H9 (cell line): ENCODE measurements around the gene CYREN. TPM values are rescaled to one million over a fixed set of nuclear protein-coding genes. Genes with fewer than 3 reads are reported as not detected.

Source experiments
- DNase-seq: peaks from one replicate; pipeline ENCODE4 v3.0.0-alpha.2; 2017
- H2AFZ ChIP-seq: one replicate; pipeline ENCODE4 v1.6.1; 2013; ENCODE audit warnings: mild to moderate bottlenecking, low read length, control low read depth, moderate library complexity
- H2AK5ac ChIP-seq: 2 replicates; pipeline ENCODE4 v1.6.1; 2013; ENCODE audit warnings: low read length, control low read depth, mixed read lengths; ENCODE audit not compliant: insufficient read length
- H2BK120ac ChIP-seq: one replicate; pipeline ENCODE4 v1.6.1; 2013; ENCODE audit warnings: low read depth, mild to moderate bottlenecking, low read length, control low read depth, inconsistent platforms; ENCODE audit not compliant: poor library complexity, severe bottlenecking
- H2BK12ac ChIP-seq: 2 replicates; pipeline ENCODE4 v1.6.1; 2013; ENCODE audit warnings: low read length, control low read depth, mixed read lengths, low read depth; ENCODE audit not compliant: insufficient read length
- H2BK15ac ChIP-seq: 2 replicates; pipeline ENCODE4 v1.6.1; 2013; ENCODE audit warnings: low read depth, low read length, control low read depth
- H2BK20ac ChIP-seq: one replicate; pipeline ENCODE4 v1.6.1; 2013; ENCODE audit warnings: low read depth, mild to moderate bottlenecking, low read length, control low read depth, inconsistent platforms; ENCODE audit not compliant: poor library complexity, severe bottlenecking
- H2BK5ac ChIP-seq: 2 replicates; pipeline ENCODE4 v1.6.1; 2013; ENCODE audit warnings: low read length, control low read depth, mixed read lengths; ENCODE audit not compliant: insufficient read length
- H3K14ac ChIP-seq: 2 replicates; pipeline ENCODE4 v1.6.1; 2013; ENCODE audit warnings: low read length, control low read depth; ENCODE audit not compliant: insufficient read depth
- H3K18ac ChIP-seq: 2 replicates; pipeline ENCODE4 v1.6.1; 2013; ENCODE audit warnings: low read depth, mild to moderate bottlenecking, mixed read lengths, low read length, control low read depth; ENCODE audit not compliant: insufficient read length
- H3K23ac ChIP-seq: 2 replicates; pipeline ENCODE4 v1.6.1; 2013; ENCODE audit warnings: low read length, control low read depth, mixed read lengths, low read depth; ENCODE audit not compliant: insufficient read length
- H3K23me2 ChIP-seq: 2 replicates; pipeline ENCODE4 v1.6.1; 2013; ENCODE audit warnings: low read depth, mild to moderate bottlenecking, mixed read lengths, low read length, control low read depth; ENCODE audit not compliant: insufficient read length, poor library complexity, severe bottlenecking
- H3K27ac ChIP-seq: 2 replicates; pipeline ENCODE4 v1.5.1; 2013; ENCODE audit warnings: low read length, control low read depth, mixed read lengths, low read depth; ENCODE audit not compliant: insufficient read length
- H3K27me3 ChIP-seq: 2 replicates; pipeline ENCODE4 v1.6.1; 2013; ENCODE audit warnings: low read length, control low read depth, inconsistent platforms; ENCODE audit not compliant: insufficient read depth
- H3K4ac ChIP-seq: 2 replicates; pipeline ENCODE4 v1.6.1; 2013; ENCODE audit warnings: low read depth, mild to moderate bottlenecking, control low read depth, inconsistent platforms, low read length, moderate library complexity
- H3K4me1 ChIP-seq: 2 replicates; pipeline ENCODE4 v1.6.1; 2013; ENCODE audit warnings: low read length, control low read depth, inconsistent platforms; ENCODE audit not compliant: insufficient read depth
- H3K4me2 ChIP-seq: 2 replicates; pipeline ENCODE4 v1.6.1; 2013; ENCODE audit warnings: low read length, control low read depth, mixed read lengths; ENCODE audit not compliant: insufficient read length, insufficient read depth
- H3K56ac ChIP-seq: 2 replicates; pipeline ENCODE4 v1.6.1; 2013; ENCODE audit warnings: low read depth, mild to moderate bottlenecking, mixed read lengths, low read length, control low read depth; ENCODE audit not compliant: insufficient read length
- H3K79me1 ChIP-seq: 2 replicates; pipeline ENCODE4 v1.6.1; 2013; ENCODE audit warnings: low read depth, mild to moderate bottlenecking, moderate library complexity, low read length, control low read depth, inconsistent platforms; ENCODE audit not compliant: insufficient read depth, poor library complexity, severe bottlenecking
- H3K79me2 ChIP-seq: 2 replicates; pipeline ENCODE4 v1.6.1; 2013; ENCODE audit warnings: low read length, control low read depth, inconsistent platforms; ENCODE audit not compliant: insufficient read depth
- H3K9ac ChIP-seq: 2 replicates; pipeline ENCODE4 v1.6.1; 2013; ENCODE audit warnings: low read length, control low read depth, mixed read lengths; ENCODE audit not compliant: insufficient read length; ENCODE audit errors: extremely low read depth
- H3K9me3 ChIP-seq: one replicate; pipeline ENCODE4 v1.6.1; 2013; ENCODE audit warnings: low read depth, low read length, inconsistent platforms; ENCODE audit not compliant: control insufficient read depth
- H3T11ph ChIP-seq: one replicate; pipeline ENCODE4 v1.6.1; 2013; ENCODE audit warnings: mild to moderate bottlenecking, low read length, control low read depth, inconsistent platforms
- H4K20me1 ChIP-seq: one replicate; pipeline ENCODE4 v1.6.1; 2013; ENCODE audit not compliant: control insufficient read depth, insufficient read length, insufficient read depth
- H4K5ac ChIP-seq: 2 replicates; pipeline ENCODE4 v1.6.1; 2013; ENCODE audit warnings: low read depth, mild to moderate bottlenecking, mixed read lengths, low read length, control low read depth; ENCODE audit not compliant: insufficient read length
- H4K8ac ChIP-seq: replicated peaks from 2 replicates; pipeline ENCODE4 v1.6.1; 2013; ENCODE audit warnings: low read length, control low read depth, mixed read lengths, low read depth; ENCODE audit not compliant: insufficient read length
- H4K91ac ChIP-seq: 2 replicates; pipeline ENCODE4 v1.6.1; 2013; ENCODE audit warnings: low read depth, mild to moderate bottlenecking, moderate library complexity, mixed read lengths, low read length, control low read depth; ENCODE audit not compliant: insufficient read length
- H3K27ac Mint-ChIP-seq, 3 experiments: 2 replicates in 2 of 3; 3 replicates in 1 of 3; pipeline ENCODE4 v1.8.0; 2020 to 2021; ENCODE audit warnings: mixed read lengths in 3 of 3, mild to moderate bottlenecking in 1 of 3, moderate library complexity in 1 of 3
- H3K27me3 Mint-ChIP-seq: 2 replicates; pipeline ENCODE4 v1.8.0; 2021; ENCODE audit warnings: low read depth, mild to moderate bottlenecking, moderate library complexity, mixed read lengths
- H3K36me3 Mint-ChIP-seq, 3 experiments: 2 replicates in 2 of 3; 3 replicates in 1 of 3; pipeline ENCODE4 v1.8.0; 2020 to 2021; ENCODE audit warnings: low read depth in 3 of 3, mixed read lengths in 3 of 3; ENCODE audit not compliant: insufficient read depth in 1 of 3
- H3K4me1 Mint-ChIP-seq, 2 experiments: 2 replicates each; pipeline ENCODE4 v1.8.0; 2020; ENCODE audit warnings: mixed read lengths in 2 of 2
- H3K4me3 Mint-ChIP-seq, 2 experiments: 2 replicates in 1 of 2; 3 replicates in 1 of 2; pipeline ENCODE4 v1.8.0; 2020 to 2021; ENCODE audit warnings: mild to moderate bottlenecking in 2 of 2, mixed read lengths in 2 of 2, moderate library complexity in 1 of 2
- H3K9me3 Mint-ChIP-seq, 2 experiments: 2 replicates in 1 of 2; 3 replicates in 1 of 2; pipeline ENCODE4 v1.8.0; 2020; ENCODE audit warnings: mild to moderate bottlenecking in 2 of 2, mixed read lengths in 2 of 2, moderate library complexity in 1 of 2
- WGBS: extraction: QIAGEN DNeasy Blood & Tissue Kit; methylation state at CpG from one replicate; pipeline ENCODE4 v1.1.7; 2013; ENCODE audit warnings: missing lambda C conversion rate, low lambda C conversion rate, mixed read lengths; ENCODE audit not compliant: insufficient read length; ENCODE audit errors: extremely low coverage; 5-methylcytosine and 5-hydroxymethylcytosine counted together
- total RNA-seq: library from RNA; stranded (reverse); gene quantifications from 2 replicates; pipeline ENCODE4 v1.2.1, GENCODE V29; 2021
- TF ChIP-seq, protein P1 (sequence below): fragments of 200-600 bp; sonication (generic); conservative IDR thresholded peaks from 3 replicates; pipeline ENCODE4 v1.8.0; 2021; ENCODE audit warnings: antibody characterized with exemption, mild to moderate bottlenecking

Gene CYREN
- total RNA-seq, 1 experiment from 2014 or later: 72.0 TPM

DNA sequence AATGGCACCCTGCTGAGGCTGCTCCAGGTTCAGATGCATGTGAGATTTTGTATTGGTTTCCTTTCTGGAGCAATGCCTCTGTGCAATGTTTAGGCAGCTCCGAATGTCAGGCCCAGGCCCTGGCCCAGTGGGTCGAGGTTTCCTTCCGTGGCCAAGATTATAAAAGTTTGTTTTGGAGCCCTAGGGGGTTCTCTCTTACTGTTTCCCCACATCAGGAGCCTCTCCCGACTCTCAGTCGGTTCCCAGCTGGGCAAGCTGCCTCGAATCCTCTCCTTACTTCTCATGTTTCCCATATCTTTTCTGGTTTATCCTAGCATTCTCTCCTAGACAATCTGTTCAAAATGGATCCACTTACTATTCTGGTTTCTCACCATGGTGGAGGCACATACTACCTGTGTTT lies 11.6 kb downstream of the CYREN start:
- Histone ChIP-seq H3K23me2 (no peaks in the 10 kb centered on the region), H3K4me2 (no peak overlapping the region), H3K79me2 (no peaks in the 10 kb centered on the region), H2BK120ac (no peak overlapping the region), H3K27me3 (no peaks in the 10 kb centered on the region), H3K27ac (no peak overlapping the region), H3K18ac (no peak overlapping the region), H2BK5ac (no peak overlapping the region), H2BK20ac (no peak overlapping the region), H2AFZ (no peak overlapping the region), H3K14ac (no peak overlapping the region; the same call in 1 of the 2 replicates), H3K4me1 (peaks cover 4% of the 10 kb centered on the region; the same call in 1 of the 2 replicates), H2BK12ac (no peak overlapping the region), H2BK15ac (no peak overlapping the region), H4K5ac (no peak overlapping the region), H4K8ac (no peak overlapping the region), H3K9me3 (no peaks in the 10 kb centered on the region), H3K9ac (no peak overlapping the region), H4K20me1 (no peaks in the 10 kb centered on the region), H3K56ac (no peak overlapping the region), H2AK5ac (no peak overlapping the region), H3K4ac (no peak overlapping the region), H3K23ac (no peak overlapping the region), H3K79me1 (no peaks in the 10 kb centered on the region), H3T11ph (no peak overlapping the region), H4K91ac (no peak overlapping the region)
- Mint-ChIP-seq H3K27ac (no peak overlapping the region), H3K36me3 (peaks cover 46 to 78% (median 75%) of the 10 kb centered on the region in 3 experiments), H3K4me3 (no peak overlapping the region), H3K4me1 (peaks cover 12 to 21% of the 10 kb centered on the region in 2 experiments), H3K27me3 (peaks cover 5% of the 10 kb centered on the region), H3K9me3 (peaks cover 55 to 58% of the 10 kb centered on the region in 2 experiments)
- WGBS: no CpG with 5 or more reads among the region's 6 CpGs
- DNase-seq: no peak
- TF ChIP-seq, protein P1, sequence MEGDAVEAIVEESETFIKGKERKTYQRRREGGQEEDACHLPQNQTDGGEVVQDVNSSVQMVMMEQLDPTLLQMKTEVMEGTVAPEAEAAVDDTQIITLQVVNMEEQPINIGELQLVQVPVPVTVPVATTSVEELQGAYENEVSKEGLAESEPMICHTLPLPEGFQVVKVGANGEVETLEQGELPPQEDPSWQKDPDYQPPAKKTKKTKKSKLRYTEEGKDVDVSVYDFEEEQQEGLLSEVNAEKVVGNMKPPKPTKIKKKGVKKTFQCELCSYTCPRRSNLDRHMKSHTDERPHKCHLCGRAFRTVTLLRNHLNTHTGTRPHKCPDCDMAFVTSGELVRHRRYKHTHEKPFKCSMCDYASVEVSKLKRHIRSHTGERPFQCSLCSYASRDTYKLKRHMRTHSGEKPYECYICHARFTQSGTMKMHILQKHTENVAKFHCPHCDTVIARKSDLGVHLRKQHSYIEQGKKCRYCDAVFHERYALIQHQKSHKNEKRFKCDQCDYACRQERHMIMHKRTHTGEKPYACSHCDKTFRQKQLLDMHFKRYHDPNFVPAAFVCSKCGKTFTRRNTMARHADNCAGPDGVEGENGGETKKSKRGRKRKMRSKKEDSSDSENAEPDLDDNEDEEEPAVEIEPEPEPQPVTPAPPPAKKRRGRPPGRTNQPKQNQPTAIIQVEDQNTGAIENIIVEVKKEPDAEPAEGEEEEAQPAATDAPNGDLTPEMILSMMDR: no peak
